NCI-H2029 treated with DMSO at 0.1 percent for 48 hours (cell line): ENCODE data around the gene CMTR2.
"Not testable (repeated sequence)": the region's sequence is repeated elsewhere in the genome, so short reads cannot be mapped to it uniquely, and the experiment has no call there.

Experiments
- DNase-seq: peaks from one replicate; lab custom pipeline; 2025; lab: John Stamatoyannopoulos, UW

CMTR2 gene, protein sequence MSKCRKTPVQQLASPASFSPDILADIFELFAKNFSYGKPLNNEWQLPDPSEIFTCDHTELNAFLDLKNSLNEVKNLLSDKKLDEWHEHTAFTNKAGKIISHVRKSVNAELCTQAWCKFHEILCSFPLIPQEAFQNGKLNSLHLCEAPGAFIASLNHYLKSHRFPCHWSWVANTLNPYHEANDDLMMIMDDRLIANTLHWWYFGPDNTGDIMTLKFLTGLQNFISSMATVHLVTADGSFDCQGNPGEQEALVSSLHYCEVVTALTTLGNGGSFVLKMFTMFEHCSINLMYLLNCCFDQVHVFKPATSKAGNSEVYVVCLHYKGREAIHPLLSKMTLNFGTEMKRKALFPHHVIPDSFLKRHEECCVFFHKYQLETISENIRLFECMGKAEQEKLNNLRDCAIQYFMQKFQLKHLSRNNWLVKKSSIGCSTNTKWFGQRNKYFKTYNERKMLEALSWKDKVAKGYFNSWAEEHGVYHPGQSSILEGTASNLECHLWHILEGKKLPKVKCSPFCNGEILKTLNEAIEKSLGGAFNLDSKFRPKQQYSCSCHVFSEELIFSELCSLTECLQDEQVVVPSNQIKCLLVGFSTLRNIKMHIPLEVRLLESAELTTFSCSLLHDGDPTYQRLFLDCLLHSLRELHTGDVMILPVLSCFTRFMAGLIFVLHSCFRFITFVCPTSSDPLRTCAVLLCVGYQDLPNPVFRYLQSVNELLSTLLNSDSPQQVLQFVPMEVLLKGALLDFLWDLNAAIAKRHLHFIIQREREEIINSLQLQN

DNA sequence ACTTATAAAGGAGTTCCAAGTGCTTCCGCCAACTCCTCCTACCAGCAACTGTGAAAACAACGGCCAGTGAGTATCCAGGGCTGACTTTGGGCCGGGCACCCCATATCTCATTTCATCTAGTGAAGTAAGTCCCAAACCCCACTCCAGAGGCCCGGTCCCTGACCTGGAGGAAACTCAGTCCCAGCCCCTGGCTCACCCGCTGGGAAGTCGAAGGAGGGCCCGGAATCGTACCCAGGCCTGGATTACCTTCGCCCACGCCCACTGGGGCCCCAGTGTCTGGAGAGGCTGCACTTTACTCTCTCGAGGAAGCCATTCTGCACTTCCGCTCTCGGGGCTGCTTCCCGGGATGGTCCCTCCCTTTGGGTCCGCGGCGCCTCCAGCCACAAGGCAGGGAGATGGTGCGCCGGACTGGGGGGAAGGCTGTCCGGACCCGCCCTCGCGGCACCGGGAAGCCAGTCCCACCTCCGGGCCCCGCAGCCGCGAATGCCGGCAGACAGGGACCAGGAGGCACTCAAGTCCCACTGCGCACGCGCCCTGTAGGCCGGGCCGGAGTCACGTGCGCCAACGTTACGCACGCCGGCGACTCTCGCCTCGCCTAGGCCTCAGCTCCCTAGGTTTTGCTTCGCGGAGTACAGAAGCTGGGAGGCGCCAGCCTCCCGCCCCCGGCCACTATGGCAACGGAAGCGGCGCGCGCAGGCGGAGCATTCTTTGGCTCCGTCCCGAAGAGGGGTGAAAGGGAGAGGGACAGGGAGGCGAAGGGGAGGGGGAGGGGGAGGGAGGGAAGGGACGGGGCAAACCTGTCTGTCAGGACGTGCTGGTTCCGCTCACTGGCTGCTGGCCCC is at the start of gene CMTR2:
Gene CMTR2, minus strand, starts transcription at position 513 of the 842 bp plus-strand sequence. CDS start 3,482 bp downstream, outside the sequence.
- peak; percentile 49 for DNase-seq

DNA sequence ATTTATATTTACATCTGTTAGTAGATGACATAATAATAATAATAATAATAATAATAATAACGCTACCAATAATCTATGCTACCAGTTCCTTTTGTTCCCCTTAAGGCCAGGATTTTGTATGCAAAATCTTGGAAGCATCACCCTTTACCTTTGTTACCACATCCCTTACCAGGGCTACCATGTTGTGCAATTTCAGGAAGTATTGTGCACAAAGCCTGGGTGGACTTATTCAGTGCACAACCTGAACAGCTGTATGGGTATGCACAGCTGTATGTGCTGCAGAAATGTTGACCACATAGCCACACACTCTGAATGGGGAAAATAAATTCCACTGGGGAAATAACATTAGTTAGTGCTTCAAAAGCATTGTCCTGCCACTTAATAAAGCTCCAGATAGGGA is 49.4 kb upstream of the CMTR2 start:
- DNase-seq, result no peak

DNA sequence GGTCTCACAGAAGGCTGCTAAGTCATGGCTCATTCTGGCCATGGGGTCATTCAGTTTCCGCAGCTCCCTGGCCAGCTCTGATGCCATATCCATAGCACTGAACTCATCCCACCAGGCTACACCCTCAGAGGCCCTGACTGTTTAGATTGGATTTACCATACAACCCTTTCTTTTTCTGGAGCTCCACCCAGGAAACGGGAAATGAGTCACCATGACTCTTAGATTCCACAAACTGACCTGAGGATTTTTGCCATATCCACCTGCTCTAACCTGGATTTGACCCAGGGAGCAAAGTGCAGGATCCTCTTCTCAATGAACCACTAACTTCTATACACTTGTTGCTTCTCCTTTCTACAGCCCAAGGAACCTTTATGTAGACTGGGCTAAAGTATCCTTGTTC is 49.0 kb upstream of the CMTR2 start:
- no peak for DNase-seq

DNA sequence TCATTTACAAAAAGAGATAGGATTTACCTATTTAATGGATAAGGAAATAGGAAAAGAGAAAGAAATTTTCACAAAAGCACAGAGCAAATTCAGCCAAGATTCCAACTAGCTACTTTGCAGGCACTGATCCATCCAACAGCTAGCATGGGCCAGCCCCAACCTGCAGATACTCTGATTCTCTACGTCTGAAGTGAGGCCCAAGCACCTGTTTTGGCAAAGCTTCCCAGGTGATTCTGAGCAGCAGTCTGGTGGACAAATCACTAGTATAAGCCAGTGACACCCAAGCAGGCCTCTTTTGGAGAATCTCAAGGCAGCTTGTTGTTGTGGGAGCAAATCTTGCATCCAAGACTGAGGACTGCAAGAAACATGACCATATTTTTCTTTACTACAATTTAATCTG is 48.4 kb upstream of the CMTR2 start:
- no peak for DNase-seq

DNA sequence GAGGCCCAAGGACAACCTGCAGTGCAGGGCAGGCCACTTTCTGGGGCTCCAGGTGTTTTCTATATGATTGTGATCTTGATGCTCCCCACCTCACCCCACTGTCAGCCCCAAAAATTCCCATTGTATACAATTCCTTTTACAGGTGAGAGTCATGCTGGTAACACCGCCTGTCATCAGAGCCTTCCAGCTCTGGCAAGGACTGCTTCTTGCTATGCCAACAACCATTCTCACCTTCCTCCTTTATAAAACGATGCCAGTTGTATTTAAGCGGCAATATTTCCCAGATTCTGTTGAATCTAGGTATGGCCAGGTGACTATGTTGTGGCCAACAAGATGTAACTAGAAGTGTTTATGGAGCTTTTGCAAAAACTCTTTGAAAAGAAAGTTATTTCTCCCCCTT is 38.9 kb upstream of the CMTR2 start:
- DNase-seq, result no peak

DNA sequence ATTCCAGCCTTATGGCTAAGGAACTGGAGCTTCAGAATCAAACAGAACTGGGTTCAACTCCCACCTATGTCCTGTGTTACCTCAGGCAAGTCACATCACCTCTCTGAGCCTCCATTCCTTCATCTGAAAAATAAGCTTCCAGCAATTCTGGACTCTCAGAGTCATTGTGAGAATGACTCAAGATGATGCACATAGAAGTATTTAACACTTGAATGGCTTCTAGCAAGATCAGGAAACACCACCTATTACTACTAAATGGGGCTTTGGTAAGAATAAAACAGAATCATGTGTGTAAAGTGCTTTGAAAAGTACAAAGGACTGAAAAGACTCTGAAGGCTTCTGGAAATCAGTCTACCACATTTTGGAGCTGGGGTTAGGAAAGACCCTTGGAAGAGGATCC is 38.5 kb upstream of the CMTR2 start:
- DNase-seq, result no peak

DNA sequence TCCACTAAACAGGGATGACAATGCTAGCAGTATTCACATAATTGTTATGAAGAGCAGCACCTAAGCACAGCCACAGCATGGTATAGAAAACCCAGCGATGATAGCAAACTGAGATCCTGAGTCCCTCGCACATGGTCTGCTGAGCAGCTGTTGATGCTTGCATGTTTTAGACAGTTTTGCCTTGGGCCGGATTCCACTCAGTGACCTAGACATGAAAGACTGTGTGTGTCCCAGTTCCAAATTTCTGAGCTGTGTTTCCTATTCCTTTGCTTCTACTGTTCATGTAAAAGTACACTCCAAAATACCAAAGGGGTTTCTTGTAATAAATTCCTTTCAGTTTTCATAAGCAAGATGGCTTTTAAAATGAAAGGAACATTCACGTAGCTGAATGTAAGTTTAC is 30.8 kb upstream of the CMTR2 start:
- no peak for DNase-seq

DNA sequence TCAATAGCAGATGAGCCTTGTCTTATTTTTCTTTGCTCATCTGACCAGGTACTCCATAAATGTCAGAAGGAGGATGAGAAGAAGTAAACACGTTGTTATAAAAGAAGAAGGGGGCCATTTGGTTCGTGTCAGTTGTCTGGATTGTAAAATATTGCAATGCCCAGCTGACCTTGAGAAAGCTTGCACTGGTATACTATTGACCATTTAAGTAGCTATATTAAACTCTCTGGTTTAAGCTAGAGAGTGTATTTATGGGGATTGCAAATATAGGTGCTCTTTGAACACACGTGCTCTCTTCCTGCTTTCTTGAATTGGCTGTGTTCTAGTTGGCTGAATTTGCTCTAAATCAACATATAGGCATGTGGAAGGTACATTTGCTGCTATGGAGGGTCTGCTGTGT is 26.1 kb upstream of the CMTR2 start:
- DNase-seq, result no peak

DNA sequence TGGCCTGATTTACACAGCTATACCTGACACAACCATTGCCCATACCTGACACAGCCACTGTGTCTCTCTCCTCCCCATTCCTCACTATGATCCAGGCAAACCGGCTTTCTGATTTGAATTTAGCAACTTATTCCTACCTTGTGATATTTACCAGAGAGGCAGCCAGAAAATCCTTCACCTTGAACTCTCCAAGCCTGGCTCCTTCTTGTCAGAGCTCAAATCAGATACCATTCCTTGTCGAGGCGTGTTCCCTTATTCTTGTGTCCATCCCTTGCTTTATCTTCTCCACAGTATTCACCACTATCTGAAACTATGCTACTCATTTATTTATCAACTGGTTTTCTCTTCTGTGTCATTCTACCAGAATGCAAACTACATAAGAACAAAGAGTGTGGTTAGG is 24.4 kb upstream of the CMTR2 start:
- not testable (repeated sequence) for DNase-seq

DNA sequence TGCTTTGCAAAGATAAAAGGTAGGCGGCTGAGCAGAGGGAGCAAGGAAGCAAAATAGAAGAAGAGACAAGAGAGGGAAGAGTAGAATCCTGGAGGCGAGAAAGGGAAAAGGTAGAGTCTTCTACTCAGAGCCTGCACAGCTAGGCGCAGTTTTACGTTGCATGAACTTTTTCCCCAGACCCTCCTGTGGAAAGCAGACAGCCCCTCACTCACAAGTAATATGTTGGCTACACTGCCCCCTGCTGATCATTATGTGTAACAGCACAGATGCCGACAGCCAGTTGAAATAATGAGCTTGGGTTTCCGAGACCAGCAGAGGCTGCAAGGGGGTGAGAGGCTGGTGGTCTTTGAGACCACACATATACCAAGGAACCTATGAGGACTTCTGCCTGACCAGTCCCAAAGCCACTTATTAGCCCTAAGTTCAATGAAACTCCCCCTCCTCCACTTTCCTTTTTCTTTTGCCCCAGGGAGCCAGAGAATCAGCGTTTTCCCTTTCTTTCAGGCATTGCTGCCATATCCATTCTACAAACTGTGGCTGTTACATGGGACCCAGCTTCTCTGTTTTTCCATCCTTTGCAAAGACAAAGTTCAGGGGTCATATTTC is 22.5 kb upstream of the CMTR2 start:
- no peak for DNase-seq

DNA sequence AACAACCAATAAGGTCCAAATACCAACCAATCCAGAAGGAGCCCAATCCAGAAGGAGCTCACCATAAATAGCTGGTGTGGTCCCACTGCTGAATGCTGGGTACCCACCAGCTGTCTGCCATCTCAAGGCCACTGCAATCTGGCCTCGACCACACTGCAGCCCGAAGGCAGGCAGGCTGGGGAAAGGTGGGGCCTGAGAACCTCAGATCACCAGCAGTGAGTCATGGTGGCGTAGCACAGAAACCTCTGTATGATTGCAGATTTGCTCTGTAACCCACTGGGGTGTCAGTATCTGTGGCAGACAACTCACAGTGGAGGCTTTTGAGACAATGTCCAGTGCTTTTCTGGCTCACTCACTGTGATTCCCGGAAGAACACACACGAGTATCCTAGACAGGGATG is 14.7 kb upstream of the CMTR2 start:
- DNase-seq, result no peak

DNA sequence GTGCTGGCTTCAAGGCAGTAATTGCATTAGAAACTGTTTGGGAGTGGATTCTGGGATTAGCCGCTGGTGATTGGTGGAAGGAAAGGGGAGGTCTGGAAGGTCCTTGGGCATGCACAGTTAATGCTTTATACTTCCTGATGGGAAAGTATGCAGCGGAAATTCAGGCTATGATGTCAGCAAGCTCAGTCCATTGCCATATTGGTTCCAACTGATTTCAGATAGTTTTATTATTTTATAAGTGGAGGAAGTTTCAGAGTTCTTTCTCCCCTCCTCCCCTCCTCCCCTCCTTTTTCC is 8.1 kb upstream of the CMTR2 start:
- no peak for DNase-seq

DNA sequence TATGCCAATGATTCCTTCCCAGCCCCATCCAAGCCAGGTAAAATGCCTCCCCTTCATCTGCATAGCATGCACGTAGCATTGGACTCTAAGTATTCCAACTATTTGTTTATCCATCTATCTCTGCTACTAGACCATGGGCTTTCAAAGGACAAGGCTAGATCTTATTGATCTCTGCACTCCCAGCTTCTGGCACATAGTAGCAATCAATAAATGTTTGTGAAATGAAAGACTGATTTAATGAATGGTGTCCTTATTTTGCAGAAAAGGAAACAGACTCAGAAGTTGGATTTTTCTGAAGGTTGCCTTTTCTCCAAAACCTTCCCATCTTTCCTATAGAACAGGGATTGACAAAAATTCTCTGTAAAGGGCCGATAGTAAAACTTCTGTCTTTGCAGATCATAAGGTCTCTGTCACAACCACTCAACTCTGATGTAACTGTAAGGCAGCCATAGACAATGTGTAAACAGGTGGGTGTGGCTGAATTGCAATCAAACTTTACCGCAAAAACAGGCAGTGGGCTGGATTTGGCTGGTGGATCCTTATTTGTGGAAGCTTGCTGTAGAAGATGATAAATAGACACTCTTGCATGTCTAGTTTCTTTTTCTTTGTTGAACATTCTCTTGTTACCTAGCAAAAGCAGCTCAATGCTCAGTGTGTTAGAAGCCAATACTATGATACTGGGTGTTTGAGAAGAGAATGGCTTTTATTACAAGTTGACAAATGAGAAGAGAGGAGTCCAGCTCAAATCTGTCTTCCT is 7.6 kb upstream of the CMTR2 start:
- DNase-seq, result no peak

DNA sequence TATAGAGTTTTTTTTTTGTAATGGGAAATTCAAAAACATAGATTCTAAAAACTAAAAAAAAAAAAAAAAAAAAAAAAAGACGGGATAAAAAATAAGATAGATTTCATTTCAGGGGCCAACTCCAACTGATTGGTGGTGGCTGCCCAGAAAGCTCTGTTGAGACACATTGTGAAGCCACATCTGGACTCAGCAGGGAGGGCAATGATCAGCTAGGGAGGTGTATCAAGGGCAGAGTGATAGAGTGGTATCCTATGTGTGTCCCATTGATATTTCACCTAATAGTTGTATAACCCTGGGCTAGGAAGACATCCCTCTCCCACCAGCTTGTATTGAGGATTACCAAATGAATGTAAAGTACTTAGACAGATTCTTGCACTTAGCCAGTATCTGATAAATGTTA is 6.7 kb upstream of the CMTR2 start:
- no peak for DNase-seq

DNA sequence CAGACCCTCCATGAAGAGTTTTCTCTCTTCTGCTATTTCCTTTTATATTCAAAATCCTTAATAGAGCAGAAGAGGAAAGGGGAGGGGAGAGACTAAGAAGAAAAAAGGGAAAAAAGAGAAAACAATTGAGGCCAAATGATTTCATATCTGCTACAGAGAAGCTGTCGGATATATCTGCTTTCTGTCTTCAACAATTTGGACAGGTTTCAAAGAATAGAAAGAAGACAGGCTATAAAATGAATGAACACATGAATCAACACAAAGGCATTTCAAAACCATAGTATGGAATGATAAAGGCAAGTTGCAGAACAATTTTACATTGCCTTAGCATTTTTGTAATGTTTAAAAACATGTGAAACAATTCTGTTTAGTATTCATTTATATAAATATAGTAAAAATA is 4.7 kb upstream of the CMTR2 start:
- no peak for DNase-seq

DNA sequence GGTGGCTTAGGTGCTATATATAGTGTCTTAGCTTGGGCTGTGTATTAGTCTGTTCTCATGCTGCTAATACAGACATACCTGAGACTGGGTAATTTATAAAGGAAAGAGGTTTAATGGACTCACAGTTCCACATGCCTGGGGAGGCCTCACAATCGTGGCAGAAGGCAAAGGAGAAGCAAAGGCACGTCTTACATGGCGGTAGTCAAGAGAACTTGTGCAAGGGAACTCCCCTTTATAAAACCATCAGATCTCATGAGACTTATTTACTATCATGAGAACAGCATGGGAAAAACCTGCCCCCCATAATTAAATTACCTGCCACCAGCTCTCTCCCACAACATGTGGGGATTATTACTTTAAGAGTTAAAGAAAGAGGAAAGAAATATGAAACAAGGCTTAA is 2.9 kb upstream of the CMTR2 start:
- not testable (repeated sequence) for DNase-seq

DNA sequence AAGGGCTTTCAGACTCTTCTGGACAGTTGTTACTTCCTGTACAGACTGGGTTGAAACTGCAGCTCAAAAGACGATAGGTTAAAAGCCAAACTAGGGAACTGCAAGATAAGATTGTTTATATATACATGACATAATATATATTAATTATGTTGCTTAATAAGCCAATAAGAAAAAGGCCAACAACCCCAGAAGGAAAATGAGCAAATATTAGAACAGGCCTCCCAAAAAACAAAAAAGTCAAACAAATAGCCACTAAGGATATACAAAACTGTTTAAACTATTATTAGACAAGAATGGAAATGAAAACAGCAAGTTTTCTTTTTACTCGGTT is 495 bp upstream of the CMTR2 start:
- no peak for DNase-seq

DNA sequence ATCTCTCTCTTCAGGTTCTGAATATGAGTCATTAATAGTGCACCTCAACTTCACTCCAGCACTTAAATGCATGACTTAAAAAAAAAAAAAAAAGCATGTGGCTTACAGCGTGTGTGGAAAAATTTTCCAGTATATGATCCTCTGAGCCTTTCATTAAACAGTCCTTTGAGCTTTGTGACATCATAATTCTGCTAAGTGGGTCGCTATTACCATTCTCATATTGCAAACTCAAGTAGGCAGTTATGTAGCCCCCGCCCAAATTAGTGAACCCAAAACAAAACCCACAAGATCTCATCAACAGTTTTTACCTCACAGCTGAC is 672 bp downstream of the CMTR2 start:
- DNase-seq, result no peak

DNA sequence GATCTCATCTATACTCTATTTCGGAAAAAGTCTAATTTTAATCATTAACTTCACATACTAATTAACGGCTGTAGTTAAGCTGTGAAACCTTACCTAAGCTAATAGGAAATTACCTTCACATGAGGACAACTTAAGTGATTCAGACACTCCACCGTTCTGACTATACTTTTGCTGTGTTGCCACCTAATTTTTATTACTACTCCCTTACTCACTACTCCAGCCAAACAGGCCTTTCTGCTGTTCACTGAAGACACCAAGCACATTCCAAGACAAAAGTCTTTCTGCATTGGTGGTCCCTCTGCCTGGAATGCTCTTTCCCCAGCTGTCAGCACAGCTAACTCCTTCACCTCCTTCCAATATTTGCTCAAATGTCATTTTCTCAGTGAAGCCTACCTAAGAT is 1.3 kb downstream of the CMTR2 start:
- no peak for DNase-seq

DNA sequence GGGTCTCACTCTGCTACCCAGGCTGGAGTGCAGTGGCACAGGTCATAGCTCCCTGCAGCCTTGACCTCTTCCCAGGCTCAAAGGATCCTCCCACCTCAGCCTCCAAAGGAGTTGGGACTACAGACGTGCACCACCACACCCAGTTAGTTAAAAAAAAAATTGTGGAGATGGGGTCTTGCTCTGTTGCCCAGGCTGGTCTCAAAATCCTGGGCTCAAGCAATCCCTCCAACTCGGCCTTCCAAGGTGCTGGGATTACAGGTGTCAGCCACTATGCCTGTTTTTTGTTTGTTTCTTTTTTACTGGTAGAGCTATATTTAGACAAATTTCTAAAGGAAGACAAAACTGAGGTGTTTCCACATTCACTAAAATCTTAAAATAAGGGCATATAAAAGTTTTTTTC is 1.7 kb downstream of the CMTR2 start:
- no peak for DNase-seq

DNA sequence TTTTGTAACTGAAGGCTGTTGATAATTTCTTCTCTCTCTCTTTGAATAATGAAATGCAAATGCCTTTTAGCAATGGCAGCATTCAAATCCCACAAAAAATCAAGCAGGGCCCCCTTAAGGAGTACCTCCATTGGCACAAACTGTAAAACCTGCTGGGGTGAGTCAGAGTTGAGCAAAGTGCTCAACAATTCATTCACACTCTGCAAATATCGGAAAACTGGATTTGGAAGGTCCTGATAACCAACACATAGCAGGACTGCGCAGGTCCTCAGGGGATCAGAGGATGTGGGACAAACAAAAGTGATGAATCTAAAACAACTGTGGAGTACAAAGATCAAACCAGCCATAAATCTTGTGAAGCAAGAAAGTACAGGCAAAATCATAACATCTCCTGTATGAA is 5.6 kb downstream of the CMTR2 start:
- no peak for DNase-seq

DNA sequence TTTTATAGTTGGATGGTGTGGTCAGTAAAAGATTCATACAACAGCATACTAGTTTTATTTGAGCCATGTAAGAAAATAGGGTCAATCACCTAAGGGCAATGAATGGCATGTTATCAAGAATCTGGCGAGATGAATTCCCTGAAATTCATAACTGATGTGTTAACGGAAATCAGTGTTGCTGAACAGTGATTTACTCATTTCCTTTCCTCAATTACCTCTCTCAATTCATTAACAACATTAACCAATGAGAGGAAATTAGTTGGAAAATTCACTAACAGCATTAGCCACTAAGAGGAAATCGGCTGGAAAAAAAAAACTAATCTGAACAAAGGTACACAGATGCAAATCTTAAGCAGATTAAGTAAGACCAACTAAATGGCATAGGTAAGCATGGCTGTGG is 6.3 kb downstream of the CMTR2 start:
- no peak for DNase-seq
